ENCODE data around the gene HSD17B3.
"Not testable (repeated sequence)": the region's sequence is repeated elsewhere in the genome, so short reads cannot be mapped to it uniquely, and the experiment has no call there.

Gene HSD17B3

DNA sequence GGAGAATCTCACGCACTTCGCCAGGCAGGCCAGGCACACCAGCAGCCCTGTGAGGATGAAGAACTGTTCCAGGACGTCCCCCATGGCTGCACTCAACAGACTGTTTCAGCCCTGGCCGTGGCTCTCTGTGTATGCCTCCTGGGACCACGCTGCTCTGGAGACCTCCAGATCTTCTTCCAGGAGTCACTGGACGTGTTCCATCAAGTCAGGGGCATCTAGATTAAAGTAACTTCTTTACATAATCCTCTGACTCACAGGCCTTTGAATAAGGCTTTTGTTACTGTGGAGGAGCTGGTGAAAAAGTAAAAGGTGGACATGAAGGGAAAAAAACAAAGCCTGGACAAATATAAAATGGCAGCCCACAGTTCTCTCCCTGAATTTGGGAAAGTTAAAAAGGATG, at the start of gene HSD17B3:
Gene HSD17B3 (minus strand): TSS at position 156 of the 400 bp plus-strand sequence. CDS start 72 bp downstream, at position 84.
- no peak for DNase-seq

DNA sequence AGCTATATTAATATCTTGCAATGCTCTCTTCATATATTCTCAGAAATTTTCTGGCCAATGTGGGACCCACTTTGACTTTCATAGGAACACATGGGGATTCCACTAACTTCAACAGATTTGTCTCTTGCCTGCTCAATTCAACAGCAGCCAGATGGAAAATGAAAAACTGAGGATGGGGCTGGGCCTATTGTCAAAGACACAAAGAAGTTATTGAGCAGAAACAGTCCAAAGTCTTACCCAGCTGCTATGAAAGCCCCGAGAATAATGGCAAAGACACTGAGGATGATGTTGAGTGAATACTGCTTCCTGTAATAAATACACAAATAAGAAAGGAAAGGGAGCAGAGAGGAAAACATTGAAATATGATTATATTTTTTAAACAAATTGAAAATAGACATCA, 48.9 kb upstream of the HSD17B3 start:
- no peak for DNase-seq

DNA sequence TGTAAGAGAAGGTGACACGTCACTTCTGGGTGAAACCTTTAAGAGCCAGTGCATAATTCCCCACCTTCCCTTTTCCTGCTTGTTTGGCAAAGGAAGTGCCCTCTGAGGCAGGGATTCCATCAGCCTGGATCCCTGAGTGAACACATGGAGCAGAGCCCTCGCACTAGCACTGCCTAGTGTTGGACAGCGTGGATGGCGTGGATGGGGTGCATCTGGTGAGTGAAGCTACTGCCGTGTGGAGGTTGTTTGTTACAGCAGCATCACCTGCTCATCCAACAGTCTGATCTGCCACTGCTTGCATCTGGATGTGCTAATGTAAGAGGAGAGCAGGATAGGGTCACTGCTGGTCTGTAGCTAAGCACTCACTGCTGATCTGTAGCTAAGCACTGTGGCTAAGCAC, 46.3 kb upstream of the HSD17B3 start:
- no peak for DNase-seq

DNA sequence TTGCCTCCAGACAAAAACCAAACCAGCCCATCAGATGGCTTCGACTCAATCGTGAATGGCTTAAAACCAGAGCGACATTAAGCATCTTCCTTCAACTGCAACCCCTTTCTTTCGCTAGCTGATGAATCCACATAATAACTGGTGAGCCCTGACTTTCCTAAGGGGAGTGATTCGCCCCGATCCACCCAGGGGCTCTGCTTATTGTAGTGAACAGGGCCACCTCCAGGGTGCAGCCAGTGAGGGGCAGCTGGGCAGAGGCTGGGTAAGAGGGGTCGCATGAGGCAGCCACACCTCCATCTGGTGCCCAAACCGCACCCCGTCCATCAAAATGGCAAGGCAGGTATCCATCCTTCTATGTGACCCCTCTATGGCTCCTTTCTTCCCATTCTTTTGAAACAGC, 43.6 kb upstream of the HSD17B3 start:
- no peak for DNase-seq

DNA sequence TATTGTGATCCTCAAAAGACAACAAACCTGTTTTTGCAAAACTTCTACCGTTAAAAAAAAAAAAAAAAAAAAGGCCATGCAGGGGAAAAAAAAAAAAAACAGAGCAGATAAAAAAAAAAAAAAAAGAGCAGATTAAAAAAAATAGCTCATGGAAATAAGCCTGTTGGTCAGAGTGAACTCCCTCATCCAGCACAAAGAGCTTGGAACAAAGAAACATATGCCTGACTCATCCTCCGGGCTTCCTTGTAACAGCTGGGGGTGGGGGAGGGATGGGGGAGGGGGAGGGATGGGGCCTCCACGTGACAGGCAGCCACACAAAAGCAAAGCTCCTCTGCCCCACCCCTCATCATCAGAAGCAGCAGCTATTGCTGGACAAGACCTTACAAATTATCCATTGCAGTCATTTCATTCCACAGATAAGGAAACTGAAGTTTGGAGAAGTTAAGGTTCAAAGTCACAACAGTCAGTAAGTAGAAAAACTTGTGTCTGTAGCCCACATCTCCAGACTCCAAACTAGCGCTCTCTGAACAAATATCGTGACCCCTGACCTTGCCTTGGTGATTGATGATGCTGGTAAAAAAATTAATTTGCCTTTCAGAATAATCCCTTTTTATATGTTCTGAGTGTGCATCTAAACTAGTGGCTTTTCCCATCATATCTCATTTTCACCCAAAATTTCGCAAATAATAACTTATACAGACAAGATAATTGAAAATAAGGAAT, 42.6 kb upstream of the HSD17B3 start:
- peak; percentile 70 for DNase-seq

DNA sequence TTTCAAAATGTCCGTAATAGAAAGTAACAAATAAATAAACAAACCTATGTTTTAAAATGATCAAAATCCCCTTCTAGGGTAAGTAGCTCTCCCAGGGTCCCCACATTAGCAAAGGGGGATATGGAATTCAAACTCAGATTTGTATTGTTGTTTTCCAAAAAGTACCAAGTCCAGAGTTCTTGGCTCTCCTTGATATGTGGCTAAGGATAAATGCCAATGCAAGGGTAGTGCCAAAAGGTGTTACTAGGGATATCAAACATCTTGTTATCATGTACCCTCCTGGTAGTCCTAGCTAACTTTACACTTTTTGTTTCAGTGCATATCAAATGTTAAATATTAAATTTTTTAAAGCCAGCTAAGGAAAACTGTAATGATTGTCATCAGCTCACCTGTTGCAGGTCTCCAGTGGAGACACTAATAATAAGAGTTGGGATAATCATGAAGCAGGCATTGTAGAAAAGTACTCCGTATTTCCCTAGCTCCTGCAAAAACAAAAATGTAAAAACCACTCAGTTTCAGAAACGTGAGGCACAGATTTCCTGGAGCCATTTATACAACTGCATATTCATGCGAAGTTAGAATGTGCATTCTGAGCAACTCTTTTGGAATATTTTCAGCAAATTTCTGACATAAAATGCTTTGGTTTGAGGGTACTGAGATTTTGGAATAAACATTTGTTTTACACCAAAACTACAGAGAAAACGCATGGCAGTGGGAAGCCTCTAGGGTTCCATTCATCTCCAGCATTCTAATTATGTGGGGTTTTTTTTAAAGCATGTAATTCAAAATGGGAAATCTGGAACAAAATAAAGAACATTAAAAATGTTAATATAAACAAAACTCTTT, 41.8 kb upstream of the HSD17B3 start:
- no peak for DNase-seq

DNA sequence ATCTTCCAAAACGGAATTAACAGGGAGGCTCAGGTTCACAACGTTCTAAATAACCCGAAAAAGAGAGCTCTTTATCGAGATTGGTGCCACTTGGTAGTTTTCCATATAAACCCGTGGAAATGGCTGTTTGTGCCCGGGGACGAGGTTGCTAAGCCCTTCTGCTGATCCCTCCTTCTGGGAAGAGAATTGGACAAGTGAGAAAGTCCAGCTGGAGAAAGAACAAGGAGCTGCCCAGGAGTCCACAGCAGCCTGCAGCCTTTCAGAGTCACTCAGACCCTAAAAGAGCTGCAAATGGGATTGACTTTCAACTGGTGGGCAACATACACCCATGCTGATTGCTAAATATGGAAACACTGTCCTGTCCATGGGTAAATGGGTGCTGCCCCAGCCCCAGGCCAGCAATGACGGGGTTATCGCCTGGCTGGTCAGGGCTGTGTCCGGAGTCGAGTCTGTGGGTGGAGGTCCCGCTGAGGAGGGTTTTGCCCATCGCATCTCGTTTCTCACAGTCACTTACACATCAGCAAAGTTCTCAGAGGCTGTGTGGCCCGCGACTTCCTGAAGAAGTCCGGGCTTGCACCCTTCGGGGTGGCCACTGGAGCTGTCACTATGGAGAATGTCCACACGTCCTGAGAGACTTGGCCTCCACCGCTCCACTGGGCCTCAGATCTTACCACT, 40.7 kb upstream of the HSD17B3 start:
- DNase-seq = no peak

DNA sequence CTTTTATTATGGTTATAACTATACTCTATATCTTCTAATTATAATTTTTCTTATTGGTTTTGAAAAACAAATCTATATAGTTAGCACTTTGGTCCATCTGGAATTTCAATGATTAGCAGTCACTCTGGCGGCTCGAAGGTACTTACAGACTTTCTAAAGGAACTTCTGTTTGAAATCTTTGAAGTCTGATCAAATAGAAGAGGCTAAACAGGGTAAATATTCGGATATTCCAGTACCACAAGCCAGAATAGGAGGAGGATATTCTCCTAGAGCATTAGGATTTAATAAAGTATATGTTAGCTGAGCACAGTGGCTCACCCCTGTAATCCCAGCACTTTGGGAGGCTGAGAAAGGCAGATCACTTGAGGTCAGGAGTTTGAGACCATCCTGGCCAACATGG, 38.7 kb upstream of the HSD17B3 start:
- DNase-seq = no peak

DNA sequence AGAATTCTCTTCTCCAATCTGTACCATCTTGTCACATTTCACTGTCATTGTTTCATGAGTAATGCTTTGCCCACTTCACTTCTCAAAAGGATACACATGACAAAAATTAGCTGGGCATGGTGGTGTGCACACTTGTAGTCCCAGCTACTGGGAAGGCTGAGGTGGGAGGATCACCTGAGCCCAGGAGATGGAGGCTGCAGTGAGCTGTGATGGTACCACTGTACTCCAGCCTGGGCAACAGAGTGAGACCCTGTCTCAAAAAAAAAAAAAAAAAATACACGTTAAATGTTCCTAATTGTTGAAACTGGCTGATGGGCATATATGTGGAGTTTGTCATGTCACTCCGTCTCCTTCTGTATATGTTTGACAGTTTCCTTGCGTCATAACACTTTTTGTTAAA, 36.3 kb upstream of the HSD17B3 start:
- DNase-seq = no peak

DNA sequence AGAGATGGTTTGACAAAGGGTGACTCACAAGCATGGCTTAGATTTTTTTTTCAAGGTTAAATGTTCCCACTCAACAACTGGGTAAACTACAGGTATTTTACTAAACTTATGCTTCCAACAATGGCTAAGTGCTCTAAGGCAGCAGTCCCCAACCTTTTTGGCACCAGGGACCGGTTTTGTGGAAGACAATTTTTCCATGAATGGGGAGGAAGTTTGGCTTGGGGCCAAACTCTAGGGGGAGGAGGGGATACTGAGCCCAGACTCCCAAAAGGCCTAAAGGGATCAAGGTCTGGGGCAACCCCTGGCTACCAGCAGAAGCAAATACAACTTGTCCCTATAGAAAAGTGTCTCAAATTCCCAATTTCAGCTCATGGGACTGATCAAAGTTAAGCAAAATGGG, 32.0 kb upstream of the HSD17B3 start:
- no peak for DNase-seq

DNA sequence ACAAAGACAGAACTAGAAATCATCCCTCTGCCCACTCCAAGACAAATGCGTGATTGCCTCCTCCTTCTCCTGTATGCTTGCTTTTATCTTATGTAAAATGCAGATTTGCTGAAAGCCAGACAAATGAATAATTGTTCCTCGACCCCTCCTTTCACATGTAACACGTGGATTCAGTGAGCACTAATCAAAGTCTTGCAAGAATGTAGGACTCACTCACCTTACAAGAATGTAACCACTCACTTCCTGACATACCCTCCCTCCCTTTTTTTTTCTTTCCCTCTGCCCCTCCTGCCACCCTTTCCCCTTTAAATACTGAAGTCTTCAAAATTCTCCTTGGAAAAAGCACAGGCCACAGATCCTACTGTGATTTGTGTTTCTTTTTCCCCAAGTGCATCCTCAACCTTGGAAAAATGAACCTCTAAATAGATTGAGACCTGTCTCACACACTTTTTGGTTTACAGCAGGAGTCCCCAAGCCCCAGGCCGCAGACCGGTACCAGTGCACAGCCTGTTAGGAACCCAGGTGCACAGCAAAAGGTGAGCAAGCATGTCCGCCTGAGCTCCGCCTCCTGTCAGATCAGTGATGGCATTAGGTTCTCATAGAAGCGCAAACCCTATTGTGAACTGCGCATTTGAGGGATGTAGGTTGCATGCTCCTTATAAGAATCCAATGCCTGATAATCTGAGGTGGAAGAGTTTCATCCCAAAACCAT, 29.4 kb upstream of the HSD17B3 start:
- DNase-seq = no peak

DNA sequence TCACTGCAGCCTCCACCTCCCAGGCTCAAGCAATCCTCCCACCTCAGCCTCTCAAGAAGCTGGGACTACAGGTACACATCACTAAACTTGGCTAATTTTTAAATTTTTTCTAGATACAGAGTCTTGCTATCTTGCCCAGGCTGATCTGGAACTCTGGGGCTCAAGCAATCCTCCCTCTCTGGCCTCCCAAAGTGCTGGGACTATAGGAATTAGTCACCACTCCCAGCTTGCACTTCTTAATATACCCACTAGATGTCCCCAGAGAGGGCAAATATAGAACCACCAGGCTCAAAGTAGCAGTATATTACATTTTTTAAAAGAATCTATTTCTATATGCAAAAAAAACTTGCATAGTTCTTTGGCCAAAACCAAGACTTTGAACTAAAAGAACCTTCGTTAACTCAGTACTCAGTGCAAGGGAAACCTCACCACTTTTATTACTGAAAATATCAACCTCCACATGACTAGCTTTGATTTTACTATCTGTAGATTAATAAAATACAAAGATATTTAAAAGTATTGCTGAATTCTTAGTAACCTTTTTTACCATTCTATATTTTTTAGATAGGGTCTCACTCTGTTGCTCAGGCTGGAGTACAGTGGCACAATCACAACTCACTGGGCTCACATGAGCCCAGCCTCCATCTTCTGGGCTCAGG, 25.8 kb upstream of the HSD17B3 start:
- DNase-seq = peak; percentile 12

DNA sequence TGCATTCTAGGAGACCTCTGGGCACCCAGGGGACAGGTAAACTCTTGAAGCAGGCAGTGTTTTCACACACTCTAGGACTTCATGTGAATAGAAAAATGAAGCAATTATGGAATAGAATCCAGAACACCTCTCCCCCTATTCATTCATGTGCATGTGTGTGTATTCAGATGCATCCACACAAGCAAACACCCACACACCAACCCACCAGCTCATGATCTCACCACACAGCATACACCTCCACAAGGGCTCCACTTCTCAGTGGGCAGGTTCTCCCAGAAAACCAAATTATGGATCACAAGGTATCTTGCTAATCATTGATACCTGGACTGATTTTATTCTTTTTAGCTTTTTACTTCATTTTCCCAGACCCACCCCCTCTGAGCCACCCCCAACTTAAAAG, 21.2 kb upstream of the HSD17B3 start:
- no peak for DNase-seq

DNA sequence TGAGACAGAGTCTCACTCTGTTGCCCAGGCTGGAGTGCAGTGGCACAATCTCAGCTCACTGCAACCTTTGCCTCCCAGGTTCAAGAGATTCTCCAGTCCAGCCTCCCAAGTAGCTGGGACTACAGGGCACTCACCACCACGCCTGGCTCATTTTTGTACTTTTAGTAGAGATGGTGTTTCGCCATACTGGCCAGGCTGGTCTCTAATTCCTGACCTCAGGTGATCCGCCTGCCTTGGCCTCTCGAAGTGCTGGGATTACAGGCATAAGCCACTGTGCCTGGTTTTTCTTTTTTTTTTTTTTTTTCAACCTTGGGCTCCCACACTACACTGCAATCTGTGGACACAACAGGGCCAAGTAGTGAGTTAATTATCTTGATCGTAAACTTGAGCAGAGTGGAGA, 20.8 kb upstream of the HSD17B3 start:
- DNase-seq = not testable (repeated sequence)

DNA sequence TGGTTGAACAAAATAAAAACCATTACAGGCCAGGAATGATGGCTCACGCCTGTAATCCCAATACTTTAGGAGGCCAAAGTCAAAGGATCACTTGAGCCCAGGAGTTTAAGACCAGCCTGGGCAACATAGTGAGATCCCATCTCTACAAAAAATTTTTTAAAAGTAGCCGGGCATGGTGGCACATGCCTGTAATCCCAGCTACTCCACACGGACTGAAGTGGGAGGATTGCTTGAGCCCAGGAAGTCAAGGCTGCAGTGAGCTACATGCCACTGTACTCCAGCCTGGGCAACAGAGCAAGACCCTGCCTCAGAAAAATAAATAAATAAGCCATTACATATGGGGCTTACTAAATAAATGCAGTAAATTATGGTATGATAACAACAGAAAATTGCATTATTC, 20.2 kb upstream of the HSD17B3 start:
- DNase-seq = not testable (repeated sequence)

DNA sequence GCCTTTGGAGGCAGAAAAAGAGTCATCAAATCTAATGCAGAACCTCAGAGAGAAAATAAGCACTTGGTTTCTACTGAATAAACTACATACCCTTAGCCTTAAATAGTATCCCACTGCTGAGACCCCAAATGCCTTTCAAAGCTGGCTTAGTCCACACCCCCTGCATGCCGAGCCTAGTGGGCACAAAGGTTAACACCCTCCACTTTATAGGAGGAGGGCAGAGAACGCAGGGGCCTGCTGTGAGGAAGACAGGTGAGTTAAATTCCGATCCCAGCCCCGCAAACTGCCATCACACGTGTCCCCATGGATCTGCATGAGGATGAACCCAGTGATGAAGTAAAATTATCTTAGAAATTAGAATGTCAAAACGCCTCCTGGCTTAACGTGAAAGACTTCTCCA, 19.5 kb upstream of the HSD17B3 start:
- DNase-seq = no peak

DNA sequence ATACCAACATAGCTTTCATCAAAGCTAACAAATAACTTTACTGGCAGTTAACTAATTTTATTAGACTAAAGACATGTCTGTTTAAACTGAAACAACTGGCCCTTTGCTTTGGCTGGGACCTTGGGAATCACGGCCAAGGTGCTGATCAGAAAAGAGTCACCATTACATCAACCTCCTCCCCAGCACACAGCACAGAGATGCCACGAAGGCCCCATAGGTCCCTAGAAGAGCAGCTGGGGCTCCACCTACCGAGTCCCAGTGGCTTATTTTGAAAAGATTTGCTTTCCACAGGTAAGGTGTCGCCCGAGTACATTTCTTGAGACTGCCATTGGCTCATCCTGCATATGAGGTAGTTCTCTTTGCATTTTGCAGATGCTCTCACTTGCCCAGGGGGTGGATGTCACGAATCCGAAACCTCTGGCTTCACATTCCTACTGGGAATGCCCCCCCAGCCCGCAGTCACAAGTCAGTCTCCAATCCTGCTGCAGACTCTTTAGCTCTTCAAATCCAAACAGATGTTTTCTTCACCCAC, 18.8 kb upstream of the HSD17B3 start:
- no peak for DNase-seq

DNA sequence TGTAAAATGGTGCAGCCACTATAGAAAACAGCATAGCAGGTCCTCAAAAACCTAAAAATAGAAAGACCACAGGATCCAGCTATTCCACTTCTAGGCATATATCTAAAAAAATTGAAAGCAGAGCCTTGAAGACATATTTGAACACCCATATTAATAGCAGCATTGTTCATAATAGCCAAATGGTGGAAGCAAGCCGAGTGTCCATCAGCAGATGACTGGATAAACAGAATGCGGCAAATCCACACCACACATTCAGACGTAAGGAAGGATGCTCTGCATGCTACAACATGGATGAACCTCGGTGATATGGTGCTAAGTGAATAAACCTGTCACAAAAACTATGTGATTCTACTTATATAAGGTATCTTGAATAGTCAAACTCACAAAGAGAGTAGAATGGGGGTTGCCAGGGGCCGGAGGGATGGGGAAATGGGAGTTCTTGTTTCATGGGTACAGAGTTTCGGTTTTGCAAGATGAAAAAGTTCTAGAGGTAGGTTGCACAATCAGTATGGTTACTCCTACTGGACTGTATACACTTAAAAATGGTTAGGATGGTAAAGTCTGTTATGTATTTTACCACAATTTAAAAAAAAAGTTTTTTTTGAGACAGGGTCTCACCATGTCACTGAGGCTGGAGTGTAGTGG, 17.1 kb upstream of the HSD17B3 start:
- no peak for DNase-seq

DNA sequence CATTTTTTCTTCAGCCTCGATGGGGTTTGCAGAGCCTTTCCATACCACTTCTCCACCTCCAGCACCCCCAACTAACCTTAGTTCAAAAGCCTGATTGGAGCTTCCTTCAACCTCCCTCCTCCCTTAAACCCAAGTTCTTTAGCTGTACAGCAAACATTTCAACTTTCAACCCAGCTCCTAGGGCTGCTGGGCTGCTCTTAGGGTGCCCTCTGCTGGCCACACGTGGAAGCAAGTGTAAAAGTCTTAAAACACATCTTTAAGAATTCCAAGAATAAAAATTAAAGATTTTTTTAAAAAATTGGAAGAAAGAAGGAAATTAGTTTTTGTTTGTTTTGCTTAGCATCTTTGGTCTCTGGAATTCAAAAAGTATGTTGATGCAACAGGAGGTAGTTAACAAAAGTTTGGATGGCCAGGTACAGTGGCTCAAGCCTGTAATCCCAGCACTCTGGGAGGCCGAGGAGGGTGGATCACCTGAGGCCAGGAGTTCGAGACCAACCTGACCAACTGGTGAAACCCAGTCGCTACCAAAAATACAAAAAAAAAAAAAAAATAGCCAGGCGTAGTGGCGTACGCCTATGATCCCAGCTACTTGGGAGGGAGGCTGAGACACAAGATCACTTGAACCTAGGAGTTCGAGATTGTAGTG, 15.5 kb upstream of the HSD17B3 start:
- DNase-seq = no peak

DNA sequence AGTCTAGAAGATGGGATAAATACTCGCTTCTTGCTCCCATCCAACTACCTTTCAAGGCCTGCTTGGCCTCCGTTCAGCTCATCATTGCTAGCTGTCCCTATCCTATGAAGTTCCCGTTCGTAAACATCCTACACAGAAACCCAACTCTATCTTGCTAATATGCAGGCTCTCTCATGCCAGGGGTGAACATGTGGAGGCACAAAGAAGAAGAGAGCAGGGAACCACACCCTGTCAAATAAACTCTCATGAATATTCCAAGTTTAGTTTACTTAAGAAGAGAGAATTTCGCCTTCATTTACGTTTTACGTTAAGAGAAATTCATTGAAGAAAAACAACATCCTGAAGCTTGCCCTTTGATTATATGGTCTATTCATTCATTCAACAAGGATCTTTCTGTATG, 7.9 kb upstream of the HSD17B3 start:
- no peak for DNase-seq

DNA sequence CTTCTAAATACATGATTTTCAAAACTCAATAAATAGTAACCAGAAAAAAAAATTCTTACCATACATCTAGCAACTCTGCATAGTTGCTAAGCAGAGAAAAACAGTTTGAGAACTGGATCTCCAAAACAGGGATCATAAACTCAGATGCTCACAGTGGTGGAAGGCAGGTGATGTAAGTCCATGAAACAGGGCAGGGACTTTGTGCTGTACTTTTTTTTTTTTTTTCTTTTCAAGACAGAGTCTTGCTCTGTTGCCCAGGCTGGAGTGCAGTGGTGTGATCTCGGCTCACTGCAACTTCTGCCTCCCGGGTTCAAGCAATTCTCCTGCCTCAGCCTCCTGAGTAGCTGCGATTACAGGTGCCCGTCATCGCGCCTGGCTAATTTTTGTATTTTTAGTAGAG, 5.0 kb upstream of the HSD17B3 start:
- not testable (repeated sequence) for DNase-seq

All from DMS153 (cell line).